GM18868 (cell line): ENCODE measurements around the gene TMEM63A.
"Not testable (repeated sequence)": the region's sequence is repeated elsewhere in the genome, so short reads cannot be mapped to it uniquely, and the experiment has no call there.

Source experiments
- ATAC-seq: cut with Tn5 transposase; IDR thresholded peaks from one replicate; pipeline ENCODE4 v1.9.1; 2021; ENCODE audit warnings: mild to moderate bottlenecking, moderate library complexity; ENCODE audit not compliant: unreplicated experiment

Gene TMEM63A

GRCh38 chr1:225909477-225909876, 27.3 kb upstream of the TMEM63A start:
- ATAC-seq = no peak

GRCh38 chr1:225908773-225909172, 26.6 kb upstream of the TMEM63A start:
- ATAC-seq = no peak

- ATAC-seq = no peak
These were observed 25.9 kb upstream of the TMEM63A start for GRCh38 chr1:225908013-225908640.

- no peak for ATAC-seq
These were observed 25.2 kb upstream of the TMEM63A start for GRCh38 chr1:225907341-225907740.

- ATAC-seq = no peak
These were observed 24.3 kb upstream of the TMEM63A start for GRCh38 chr1:225906467-225906866.

- ATAC-seq = no peak
These were observed 21.4 kb upstream of the TMEM63A start for GRCh38 chr1:225903623-225904022.

- no peak for ATAC-seq
These were observed 17.1 kb upstream of the TMEM63A start for GRCh38 chr1:225899044-225899925.

GRCh38 chr1:225897595-225898514, 15.7 kb upstream of the TMEM63A start:
- ATAC-seq = no peak

GRCh38 chr1:225896937-225897549, 14.9 kb upstream of the TMEM63A start:
- ATAC-seq = peak; percentile 100

- ATAC-seq = no peak
These were observed 14.3 kb upstream of the TMEM63A start for GRCh38 chr1:225896494-225896893.

GRCh38 chr1:225892307-225892706, 10.1 kb upstream of the TMEM63A start:
- no peak for ATAC-seq

- no peak for ATAC-seq
These were observed 9.2 kb upstream of the TMEM63A start for GRCh38 chr1:225891229-225891972.

GRCh38 chr1:225890346-225891228, 8.4 kb upstream of the TMEM63A start:
- no peak for ATAC-seq

GRCh38 chr1:225889743-225890142, 7.6 kb upstream of the TMEM63A start:
- no peak for ATAC-seq

GRCh38 chr1:225888898-225889601, 6.9 kb upstream of the TMEM63A start, which contains the start of gene LEFTY1:
Gene LEFTY1 (minus strand): TSS chr1:225889146. CDS start chr1:225889066, 80 bp downstream.
- no peak for ATAC-seq

- ATAC-seq = no peak
These were observed 6.2 kb upstream of the TMEM63A start for GRCh38 chr1:225888289-225888897.

GRCh38 chr1:225887554-225888288, 5.5 kb upstream of the TMEM63A start:
- ATAC-seq = not testable (repeated sequence)
